GM12875 (cell line): ENCODE results near the gene ATP8A2.
"Not testable (repeated sequence)": the region's sequence is repeated elsewhere in the genome, so short reads cannot be mapped to it uniquely, and the experiment has no call there.

Source experiments
- H3K4me3 ChIP-seq: one replicate; pipeline ENCODE4 v1.5.1; 2011; ENCODE audit warnings: low read depth, low read length, control low read depth
- TF ChIP-seq, protein P1 (sequence below): IDR thresholded peaks from 2 replicates; pipeline ENCODE4 v1.5.1; 2011; ENCODE audit warnings: low read depth, mild to moderate bottlenecking, control low read depth, inconsistent platforms, low read length, moderate library complexity, borderline replicate concordance; ENCODE audit not compliant: insufficient read depth

ATP8A2 gene

GRCh38 chr13:25807562-25807961, 435.8 kb downstream of the ATP8A2 start:
- H3K4me3 ChIP-seq = no peak overlapping the region
- TF ChIP-seq, protein P1, sequence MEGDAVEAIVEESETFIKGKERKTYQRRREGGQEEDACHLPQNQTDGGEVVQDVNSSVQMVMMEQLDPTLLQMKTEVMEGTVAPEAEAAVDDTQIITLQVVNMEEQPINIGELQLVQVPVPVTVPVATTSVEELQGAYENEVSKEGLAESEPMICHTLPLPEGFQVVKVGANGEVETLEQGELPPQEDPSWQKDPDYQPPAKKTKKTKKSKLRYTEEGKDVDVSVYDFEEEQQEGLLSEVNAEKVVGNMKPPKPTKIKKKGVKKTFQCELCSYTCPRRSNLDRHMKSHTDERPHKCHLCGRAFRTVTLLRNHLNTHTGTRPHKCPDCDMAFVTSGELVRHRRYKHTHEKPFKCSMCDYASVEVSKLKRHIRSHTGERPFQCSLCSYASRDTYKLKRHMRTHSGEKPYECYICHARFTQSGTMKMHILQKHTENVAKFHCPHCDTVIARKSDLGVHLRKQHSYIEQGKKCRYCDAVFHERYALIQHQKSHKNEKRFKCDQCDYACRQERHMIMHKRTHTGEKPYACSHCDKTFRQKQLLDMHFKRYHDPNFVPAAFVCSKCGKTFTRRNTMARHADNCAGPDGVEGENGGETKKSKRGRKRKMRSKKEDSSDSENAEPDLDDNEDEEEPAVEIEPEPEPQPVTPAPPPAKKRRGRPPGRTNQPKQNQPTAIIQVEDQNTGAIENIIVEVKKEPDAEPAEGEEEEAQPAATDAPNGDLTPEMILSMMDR = no peak

GRCh38 chr13:25811506-25811905, 439.7 kb downstream of the ATP8A2 start:
- H3K4me3 ChIP-seq = no peak overlapping the region
- TF ChIP-seq, protein P1 = no peak

GRCh38 chr13:25816239-25816638, 444.5 kb downstream of the ATP8A2 start:
- TF ChIP-seq, protein P1 = no peak

DNA sequence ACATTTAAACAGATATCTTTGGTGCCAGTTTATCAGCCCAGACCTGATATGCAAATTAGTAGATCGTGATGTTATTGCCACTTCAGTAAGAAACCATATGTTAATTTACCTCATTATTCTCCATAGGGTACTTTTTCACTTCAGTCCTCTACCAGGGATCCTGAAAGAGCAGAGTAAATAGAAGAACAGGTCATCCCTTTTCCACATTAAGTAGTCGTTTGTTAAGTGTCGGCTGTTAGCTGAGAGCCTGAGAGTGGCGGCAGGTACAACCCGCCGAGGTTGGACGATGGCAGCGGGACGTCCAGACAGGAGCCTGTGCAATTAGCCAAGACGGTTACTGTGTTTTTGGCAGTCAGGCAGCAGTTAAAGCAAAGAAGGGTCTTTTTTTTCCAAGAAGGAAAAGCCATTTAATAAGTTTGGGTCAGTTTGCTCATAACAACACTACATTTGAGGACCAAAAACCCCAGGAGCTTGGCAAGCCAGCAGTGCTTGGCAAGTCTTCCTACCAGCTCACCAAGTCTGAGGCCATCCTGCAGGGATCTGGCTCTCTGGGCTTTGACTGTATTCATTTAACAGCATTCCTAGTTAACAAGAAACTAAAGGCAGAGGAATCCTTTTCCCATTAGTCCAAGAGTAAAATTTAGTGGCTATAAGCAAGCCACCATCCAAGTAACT, 448.2 kb downstream of the ATP8A2 start:
- TF ChIP-seq, protein P1 = no peak
- H3K4me3 ChIP-seq = no peak overlapping the region

More at GRCh38 chr13:25816239-25816638, 444.5 kb downstream of the ATP8A2 start:
- H3K4me3 ChIP-seq = no peak overlapping the region

GRCh38 chr13:25821776-25822175, 450.0 kb downstream of the ATP8A2 start:
- H3K4me3 ChIP-seq = no peak overlapping the region
- TF ChIP-seq, protein P1 = no peak

DNA sequence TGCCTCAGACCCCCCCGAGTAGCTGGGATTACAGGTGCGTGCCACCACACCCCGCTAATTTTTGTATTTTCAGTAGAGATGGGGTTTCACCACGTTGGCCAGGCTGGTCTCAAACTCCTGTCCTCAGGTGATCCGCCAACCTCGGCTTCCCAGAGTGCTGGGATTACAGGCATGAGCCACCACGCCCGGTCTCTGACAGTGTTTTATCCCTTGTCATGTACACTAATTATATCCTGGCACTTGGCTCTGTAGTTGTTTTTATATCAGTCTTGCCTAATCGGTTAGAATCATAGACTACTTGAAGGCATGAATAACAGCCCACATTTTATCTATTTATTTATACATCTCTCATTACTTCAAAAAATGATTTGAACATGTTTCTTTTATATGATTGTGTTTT, 455.4 kb downstream of the ATP8A2 start:
- not testable (repeated sequence) for H3K4me3 ChIP-seq

DNA sequence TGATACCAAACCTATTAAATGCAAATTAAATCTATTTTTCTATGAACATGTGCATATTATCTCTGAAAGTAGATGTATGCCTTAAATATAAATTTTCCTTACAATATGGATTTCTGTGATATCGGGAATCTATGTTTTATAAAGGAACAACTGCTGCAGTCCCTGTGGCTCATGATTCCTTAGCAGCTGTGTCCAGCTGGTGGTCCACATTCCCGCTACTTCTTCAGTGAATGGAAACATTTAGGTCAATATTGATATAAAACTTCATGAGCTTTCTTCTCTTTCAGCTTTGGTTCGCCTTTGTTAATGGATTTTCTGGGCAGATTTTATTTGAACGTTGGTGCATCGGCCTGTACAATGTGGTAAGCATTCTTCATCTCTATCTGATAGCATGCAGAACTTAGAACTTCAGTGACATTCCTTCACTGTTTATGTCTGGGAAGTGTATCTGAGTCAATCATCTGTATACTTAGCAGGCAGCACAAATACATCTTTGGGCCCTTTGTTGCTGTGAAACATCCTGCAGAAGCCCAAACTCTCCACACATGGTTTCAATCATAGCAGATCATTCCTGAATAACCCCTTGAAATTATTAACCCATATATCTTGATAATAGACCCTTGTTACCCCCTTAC, 456.2 kb downstream of the ATP8A2 start:
- H3K4me3 ChIP-seq = no peak overlapping the region
- TF ChIP-seq, protein P1 = no peak
